IMR-90 (cell line): ENCODE results near the gene PTGER2. TPM values are rescaled to one million over a fixed set of nuclear protein-coding genes. Genes with fewer than 3 reads are reported as not detected.
A peak's percentile ranks its signal among the peaks of the same experiment; 100 is the strongest.

Experiments used
- ATAC-seq: fragments of 200-7000 bp; cut with Tn5 transposase; 2 replicates; pipeline ENCODE4 v1.9.1; 2020; ENCODE audit warnings: low read depth, mild to moderate bottlenecking, moderate library complexity
- BruUV-seq: library from RNA; stranded (reverse); fragments of 400-500 nt; replicated peaks from 2 replicates; lab custom pipeline; 2021; lab: Mats Ljungman, UMichigan
- CTCF ChIA-PET: fragments of 300-600 bp; formaldehyde crosslinking; extraction: SDS; loops from one replicate; lab custom pipeline; 2021; ENCODE audit warnings: antibody characterized with exemption; lab: Yijun Ruan, JAX
- POLR2A ChIA-PET: fragments of 300-600 bp; sonication (Branson Sonifier 250); formaldehyde crosslinking; loops from one replicate; lab custom pipeline; 2022; ENCODE audit warnings: antibody characterized with exemption; ENCODE audit not compliant: unreplicated experiment; lab: Charles Lee
- DNase-seq: peaks from one replicate; pipeline ENCODE4 v3.0.0; 2013
- H2AFZ ChIP-seq: replicated peaks from 2 replicates; pipeline ENCODE3; 2013; ENCODE audit warnings: low read length, mild to moderate bottlenecking; ENCODE audit not compliant: poor library complexity
- H2AK5ac ChIP-seq: 2 replicates; pipeline ENCODE4 v1.6.1; 2013; ENCODE audit warnings: low read depth, low read length, inconsistent platforms
- H2AK9ac ChIP-seq: replicated peaks from 2 replicates; pipeline ENCODE3; 2013; ENCODE audit warnings: mild to moderate bottlenecking, low read depth, low read length, moderate library complexity; ENCODE audit not compliant: poor library complexity
- H2BK120ac ChIP-seq: 2 replicates; pipeline ENCODE4 v1.6.1; 2013; ENCODE audit warnings: low read depth, low read length, inconsistent platforms
- H2BK15ac ChIP-seq: 3 replicates; pipeline ENCODE4 v1.6.1; 2013; ENCODE audit warnings: low read depth, low read length, inconsistent platforms
- H2BK20ac ChIP-seq: 2 replicates; pipeline ENCODE4 v1.6.1; 2013; ENCODE audit warnings: low read depth, mild to moderate bottlenecking, inconsistent platforms, low read length, moderate library complexity
- H2BK5ac ChIP-seq: 2 replicates; pipeline ENCODE4 v1.6.1; 2013; ENCODE audit warnings: mild to moderate bottlenecking, low read depth, low read length, inconsistent platforms; ENCODE audit not compliant: poor library complexity, severe bottlenecking
- H3K14ac ChIP-seq: replicated peaks from 2 replicates; pipeline ENCODE4 v1.6.1; 2013; ENCODE audit warnings: low read depth, low read length, inconsistent platforms
- H3K18ac ChIP-seq: 2 replicates; pipeline ENCODE4 v1.6.1; 2013; ENCODE audit warnings: low read depth, low read length, control low read depth
- H3K23ac ChIP-seq: 2 replicates; pipeline ENCODE4 v1.6.1; 2013; ENCODE audit warnings: low read depth, low read length, inconsistent platforms
- H3K27ac ChIP-seq: 2 replicates; pipeline ENCODE4 v1.5.1; 2013; ENCODE audit warnings: mild to moderate bottlenecking, control low read depth, low read length; ENCODE audit not compliant: insufficient read depth
- H3K27me3 ChIP-seq: 2 replicates; pipeline ENCODE4 v1.6.1; 2013; ENCODE audit warnings: low read length; ENCODE audit not compliant: control insufficient read depth, insufficient read depth
- H3K36me3 ChIP-seq: 2 replicates; pipeline ENCODE4 v1.6.1; 2013; ENCODE audit warnings: low read length, mixed read lengths; ENCODE audit not compliant: control insufficient read depth, insufficient read depth
- H3K4ac ChIP-seq: 2 replicates; pipeline ENCODE4 v1.6.1; 2013; ENCODE audit warnings: low read depth, low read length, inconsistent platforms
- H3K4me1 ChIP-seq: 2 replicates; pipeline ENCODE4 v1.6.1; 2013; ENCODE audit warnings: low read length, mixed read lengths; ENCODE audit not compliant: control insufficient read depth, insufficient read depth
- H3K4me2 ChIP-seq: 2 replicates; pipeline ENCODE4 v1.6.1; 2013; ENCODE audit warnings: low read depth, mild to moderate bottlenecking, control low read depth, low read length, moderate library complexity
- H3K4me3 ChIP-seq: 2 replicates; pipeline ENCODE4 v1.5.1; 2013; ENCODE audit warnings: low read depth, mild to moderate bottlenecking, control low read depth, low read length, moderate library complexity; ENCODE audit not compliant: insufficient read depth
- H3K56ac ChIP-seq: 2 replicates; pipeline ENCODE4 v1.6.1; 2013; ENCODE audit warnings: low read length, inconsistent platforms; ENCODE audit not compliant: insufficient read depth; ENCODE audit errors: extremely low read depth
- H3K79me1 ChIP-seq, 2 experiments: 2 replicates each; pipeline ENCODE4 v1.6.1; 2013; ENCODE audit warnings: low read length in 2 of 2, inconsistent platforms in 1 of 2, low read depth in 1 of 2
- H3K9ac ChIP-seq: 2 replicates; pipeline ENCODE4 v1.6.1; 2013; ENCODE audit warnings: low read depth, low read length, control low read depth
- H3K9me1 ChIP-seq: 2 replicates; pipeline ENCODE4 v1.6.1; 2013; ENCODE audit warnings: low read length, inconsistent platforms; ENCODE audit not compliant: insufficient read depth
- H3K9me3 ChIP-seq: 2 replicates; pipeline ENCODE4 v1.6.1; 2013; ENCODE audit warnings: low read length; ENCODE audit not compliant: control insufficient read depth, insufficient read depth
- H4K20me1 ChIP-seq: 2 replicates; pipeline ENCODE4 v1.6.1; 2013; ENCODE audit warnings: low read length, inconsistent platforms; ENCODE audit not compliant: insufficient read depth
- H4K5ac ChIP-seq: 2 replicates; pipeline ENCODE4 v1.6.1; 2013; ENCODE audit warnings: mild to moderate bottlenecking, low read depth, low read length, control low read depth
- H4K8ac ChIP-seq, 2 experiments: 2 replicates each; pipeline ENCODE4 v1.6.1; 2013; ENCODE audit warnings: low read depth in 2 of 2, low read length in 2 of 2, control low read depth in 1 of 2, inconsistent platforms in 1 of 2
- H4K91ac ChIP-seq: 2 replicates; pipeline ENCODE4 v1.6.1; 2013; ENCODE audit warnings: low read depth, low read length, inconsistent platforms; ENCODE audit not compliant: insufficient read depth
- MAFK ChIP-seq: IDR thresholded peaks from 2 replicates; pipeline ENCODE4 v1.6.1; 2012; ENCODE audit warnings: low read depth, low read length, improper control_type of control experiment
- NFE2L2 ChIP-seq: fragments of 150-350 bp; IDR thresholded peaks from 2 replicates; pipeline ENCODE4 v1.6.1; 2016; ENCODE audit warnings: low read depth, mild to moderate bottlenecking, low read length
- POLR2A ChIP-seq: IDR thresholded peaks from 2 replicates; pipeline ENCODE4 v1.6.1; 2012; ENCODE audit warnings: mild to moderate bottlenecking, low read depth, low read length
- WGBS, 2 experiments: methylation state at CpG; one replicate each; pipeline versions ENCODE4 v1.1.5 to v1.1.7; 2013; ENCODE audit warnings: missing lambda C conversion rate in 2 of 2; ENCODE audit not compliant: insufficient read length in 1 of 2; ENCODE audit errors: extremely low coverage in 2 of 2; 5-methylcytosine and 5-hydroxymethylcytosine counted together
- dilution Hi-C: fragments of 300-500 bp; cut with HindIII; formaldehyde crosslinking; loops from one replicate; pipeline ENCODE4 v1.14.3; 2018; ENCODE audit warnings: low sequenced_read_pairs; ENCODE audit not compliant: unreplicated experiment
- in situ Hi-C: fragments of 300-500 bp; cut with MboI; formaldehyde crosslinking; loops from 3 replicates; pipeline ENCODE4 v1.14.3; 2019; ENCODE audit warnings: low sequenced_read_pairs, inconsistent platforms, mixed read lengths
- intact Hi-C: fragments of 100-400 bp; cut with micrococcal nuclease; formaldehyde crosslinking; loops from 2 replicates; pipeline ENCODE4 v1.10.0; 2022
- polyA plus RNA-seq, 3 experiments: library from polyadenylated mRNA; depleted of rRNA; stranded (reverse); fragments of >200 nt; gene quantifications; 2 replicates each; pipeline ENCODE4 v1.2.3, GENCODE V29; 2012; ENCODE audit warnings: low replicate concordance in 1 of 3
- total RNA-seq: library from RNA; depleted of rRNA; stranded (reverse); fragments of >200 nt; gene quantifications from 2 replicates; pipeline ENCODE4 v1.2.3, GENCODE V29; 2012

PTGER2 gene
- total and polyA plus RNA-seq, 2 of the 4 experiments (the other 2 are of a cell fraction): 24.7 to 58.5 TPM

DNA sequence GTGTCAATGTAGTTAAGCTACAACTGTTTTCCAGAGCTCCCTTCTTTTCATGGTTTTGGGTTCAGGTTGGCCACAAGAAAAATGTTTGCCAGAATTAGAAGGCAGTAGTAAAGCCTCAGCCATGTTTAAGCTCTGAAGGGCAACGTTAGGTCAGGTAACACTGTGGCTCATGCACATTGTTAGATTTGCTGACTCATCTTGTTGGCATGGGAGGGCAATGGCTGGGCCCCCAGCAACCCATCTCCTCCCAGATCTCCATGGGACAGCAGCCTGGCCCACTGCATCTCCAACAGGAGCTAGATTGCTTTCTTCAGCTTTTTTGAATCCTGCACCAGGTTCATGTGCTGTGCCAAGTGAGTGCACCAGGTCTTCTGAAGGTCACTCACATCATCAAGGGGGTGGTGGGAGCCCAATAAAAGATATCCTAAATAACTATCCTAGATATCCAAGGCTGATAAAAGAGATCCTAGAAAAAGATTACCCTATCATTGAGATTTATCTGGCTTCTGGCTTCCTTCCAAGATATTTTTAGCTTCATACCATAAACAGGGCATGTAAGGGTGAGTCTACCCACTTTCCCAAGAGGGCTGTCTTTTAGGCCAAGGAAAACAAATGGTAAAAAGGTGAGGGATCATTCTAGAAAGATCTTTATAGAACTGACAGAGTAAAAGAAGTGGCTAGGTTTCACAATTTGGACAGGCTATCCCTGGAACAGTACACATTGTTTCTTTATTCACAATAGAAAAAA is 28.9 kb downstream of the PTGER2 start:
- in situ Hi-C loops: no loop called here
- Histone ChIP-seq H3K27me3 (no peaks in the 10 kb centered on the region), H2AFZ (peak overlapping the region; percentile 68)

More for the DNA sequence above, 28.9 kb downstream of the PTGER2 start:
- POLR2A ChIA-PET: no interaction called here
- Histone ChIP-seq H3K56ac (no peak overlapping the region), H2BK20ac (peak overlapping the region; percentile 65), H3K79me1 (no peaks in the 10 kb centered on the region), H4K20me1 (no peaks in the 10 kb centered on the region), H2AK9ac (peak overlapping the region; percentile 30), H3K14ac (peak overlapping the region; percentile 24; the same call in 1 of the 2 replicates), H4K5ac (no peak overlapping the region), H3K18ac (peak overlapping the region; percentile 1; the same call in 1 of the 2 replicates), H3K4me1 (peaks cover 6% of the 10 kb centered on the region), H3K23ac (peak overlapping the region; percentile 32; the same call in 1 of the 2 replicates), H3K4ac (peak overlapping the region; percentile 67), H3K27ac (no peak overlapping the region), H3K9ac (no peak overlapping the region), H3K9me1 (peaks cover 3% of the 10 kb centered on the region; the same call in 1 of the 2 replicates), H4K8ac (peak overlapping the region in 1 of 2 experiments; percentile 53; a peak in 1 of 4 replicates), H3K4me3 (no peak overlapping the region), H3K36me3 (no peaks in the 10 kb centered on the region), H3K9me3 (peaks cover 2% of the 10 kb centered on the region; the same call in 1 of the 2 replicates), H2BK120ac (peak overlapping the region; percentile 42), H2BK5ac (peak overlapping the region; percentile 40), H2BK15ac (peak overlapping the region; percentile 49; the same call in 1 of the 3 replicates), H2AK5ac (0 out of 2 replicates have a peak overlapping the region, but pooled peaks have one; percentile 33), H4K91ac (no peak overlapping the region; the same call in 1 of the 2 replicates), H3K4me2 (no peak overlapping the region)
- CTCF ChIA-PET: no interaction called here
- BruUV-seq: no TSS peak
- intact Hi-C loops: no loop called here
- DNase-seq (peak; percentile 28), ATAC-seq (no peak)
- TF ChIP-seq NFE2L2 (peak; percentile 73), MAFK (peak; percentile 96), POLR2A (no peak)
- dilution Hi-C loops: no loop called here
- no CpG with 5 or more reads among the region's 1 CpG for WGBS, 2 experiments
